OCI-LY7 (cell line): ENCODE data around the gene RAB3IL1.

ENCODE experiments used
- CTCF ChIP-seq: fragments of 200-600 bp; sonication (generic); conservative IDR thresholded peaks from 2 replicates; pipeline ENCODE4 v1.5.1; 2014; ENCODE audit warnings: mild to moderate bottlenecking, antibody characterized with exemption, low read length, moderate library complexity, mixed read lengths
- EZH2phosphoT487 ChIP-seq: fragments of 200-600 bp; sonication (generic); IDR thresholded peaks from 2 replicates; pipeline ENCODE4 v1.6.1; 2018; ENCODE audit warnings: low read depth, borderline replicate concordance, mild to moderate bottlenecking, mixed run types, antibody characterized with exemption, low read length, moderate library complexity, mixed read lengths

- TF ChIP-seq CTCF = no peak
- TF ChIP-seq EZH2phosphoT487 = no peak
Observed at GRCh38 chr11:61881397-61881796, 36.0 kb downstream of the RAB3IL1 start.
